HG02588 (cell line): ENCODE data around the gene ZNF780B.
A peak's percentile ranks its signal among the peaks of the same experiment; 100 is the strongest.
"Not testable (repeated sequence)": the region's sequence is repeated elsewhere in the genome, so short reads cannot be mapped to it uniquely, and the experiment has no call there.

ENCODE experiments used
- ATAC-seq: cut with Tn5 transposase; IDR thresholded peaks from one replicate; pipeline ENCODE4 v1.9.1; 2021; ENCODE audit warnings: mild to moderate bottlenecking, moderate library complexity; ENCODE audit not compliant: unreplicated experiment

Gene ZNF780B

GRCh38 chr19:40041718-40042117, 14.3 kb downstream of the ZNF780B start:
- not testable (repeated sequence) for ATAC-seq

GRCh38 chr19:40038047-40038446, 18.0 kb downstream of the ZNF780B start:
- not testable (repeated sequence) for ATAC-seq

- no peak for ATAC-seq
Observed at GRCh38 chr19:40035996-40036395, 20.0 kb downstream of the ZNF780B start.

GRCh38 chr19:40033989-40034560, 22.0 kb downstream of the ZNF780B start:
- no peak for ATAC-seq

GRCh38 chr19:40026597-40026970, 29.4 kb downstream of the ZNF780B start:
- no peak for ATAC-seq

- ATAC-seq = no peak
Observed at GRCh38 chr19:40025938-40026596, 30.0 kb downstream of the ZNF780B start.

GRCh38 chr19:40023969-40024368, 32.1 kb downstream of the ZNF780B start:
- ATAC-seq = no peak

- ATAC-seq = no peak
Observed at GRCh38 chr19:40013991-40014390, 42.0 kb downstream of the ZNF780B start.

GRCh38 chr19:40009674-40010073, 46.4 kb downstream of the ZNF780B start:
- ATAC-seq = no peak

- ATAC-seq = no peak
Observed at GRCh38 chr19:40006273-40006691, 49.7 kb downstream of the ZNF780B start.

GRCh38 chr19:40005691-40006272, 50.2 kb downstream of the ZNF780B start:
- ATAC-seq = no peak

GRCh38 chr19:39998501-39998900, 57.5 kb downstream of the ZNF780B start:
- no peak for ATAC-seq

- no peak for ATAC-seq
Observed at GRCh38 chr19:39997638-39998216, 58.3 kb downstream of the ZNF780B start.

GRCh38 chr19:39996811-39997637, 59.0 kb downstream of the ZNF780B start, which contains the start of gene ZNF546:
Gene ZNF546 (plus strand): TSS chr19:39997060. CDS start chr19:39998327, 1,267 bp downstream.
- peak; percentile 81 for ATAC-seq

GRCh38 chr19:39996218-39996810, 59.7 kb downstream of the ZNF780B start:
- ATAC-seq = peak; percentile 28

- ATAC-seq = no peak
Observed at GRCh38 chr19:39995794-39996193, 60.2 kb downstream of the ZNF780B start.

GRCh38 chr19:39994361-39994760, 61.7 kb downstream of the ZNF780B start:
- ATAC-seq = no peak

GRCh38 chr19:39993605-39994004, 62.4 kb downstream of the ZNF780B start:
- no peak for ATAC-seq

- ATAC-seq = no peak
Observed at GRCh38 chr19:39987596-39987995, 68.4 kb downstream of the ZNF780B start.

- ATAC-seq = no peak
Observed at GRCh38 chr19:39987167-39987566, 68.9 kb downstream of the ZNF780B start.

GRCh38 chr19:39986643-39987042, 69.4 kb downstream of the ZNF780B start:
- ATAC-seq = no peak
